ENCODE measurements around the gene PCDH9. TPM values are rescaled to one million over a fixed set of nuclear protein-coding genes. Genes with fewer than 3 reads are reported as not detected.

The PCDH9 gene
- total and polyA plus RNA-seq, 2 of the 4 experiments (the other 2 are of a cell fraction) = 2.2 to 10.2 TPM

- no peak for ATAC-seq (ENCODE audit: low read depth)
- no peak overlapping the region for H3K14ac ChIP-seq (replicated peaks; ENCODE audit: low read depth, low read length)
- no peak overlapping the region for H4K5ac ChIP-seq (ENCODE audit: low read depth, low read length)
- H4K91ac ChIP-seq (ENCODE audit: insufficient read depth, low read depth, low read length) = no peak overlapping the region
- no peak overlapping the region for H2BK20ac ChIP-seq (ENCODE audit: low read depth, low read length)
- no peak overlapping the region for H2AFZ ChIP-seq (replicated peaks; ENCODE audit: low read length, poor library complexity)
- BruUV-seq (replicated peaks) = no TSS peak
- H2AK5ac ChIP-seq (ENCODE audit: low read depth, low read length) = no peak overlapping the region
- H3K18ac ChIP-seq (ENCODE audit: low read depth, low read length) = no peak overlapping the region
- no peak overlapping the region for H3K4ac ChIP-seq (ENCODE audit: low read depth, low read length)
- H3K4me2 ChIP-seq (ENCODE audit: low read depth, low read length) = no peak overlapping the region
- no peak overlapping the region for H2BK5ac ChIP-seq (ENCODE audit: low read depth, low read length, poor library complexity, severe bottlenecking)
- H3K4me3 ChIP-seq (ENCODE audit: insufficient read depth, low read depth, low read length) = no peak overlapping the region
- H3K9me1 ChIP-seq (ENCODE audit: insufficient read depth, low read length) = no peaks in the 10 kb centered on the region
- in situ Hi-C loops (cut with MboI; ENCODE audit: low sequenced_read_pairs) (no loop called here), intact Hi-C loops (cut with micrococcal nuclease) (no loop called here), dilution Hi-C loops (cut with HindIII; ENCODE audit: low sequenced_read_pairs, unreplicated experiment) (no loop called here)
- no peaks in the 10 kb centered on the region for H4K20me1 ChIP-seq (ENCODE audit: insufficient read depth, low read length)
- no peak overlapping the region for H3K9ac ChIP-seq (ENCODE audit: low read depth, low read length)
- H3K79me1 ChIP-seq (ENCODE audit: low read depth in 1 of 2, low read length in 2 of 2) = no peaks in the 10 kb centered on the region
- no peak overlapping the region for H3K56ac ChIP-seq (ENCODE audit: extremely low read depth, insufficient read depth, low read length)
- no peaks in the 10 kb centered on the region for H3K4me1 ChIP-seq (ENCODE audit: control insufficient read depth, insufficient read depth, low read length)
- H2AK9ac ChIP-seq (replicated peaks; ENCODE audit: low read depth, low read length, poor library complexity) = no peak overlapping the region
- ChIA-PET POLR2A (ENCODE audit: unreplicated experiment) (no interaction called here), CTCF (interaction anchor here (0.7 kb wide), 1 partner anchor 133 kb away, joined by 4 read pairs; no protein-coding TSS in a partner anchor)
- no peak overlapping the region; the same call in 1 of the 2 replicates for H3K23ac ChIP-seq (ENCODE audit: low read depth, low read length)
- no peak for DNase-seq
- no peak overlapping the region for H3K27ac ChIP-seq (ENCODE audit: insufficient read depth, low read length)
- no peaks in the 10 kb centered on the region for H3K9me3 ChIP-seq (ENCODE audit: control insufficient read depth, insufficient read depth, low read length)
- H2BK15ac ChIP-seq (ENCODE audit: low read depth, low read length) = no peak overlapping the region
- H3K36me3 ChIP-seq (ENCODE audit: control insufficient read depth, insufficient read depth, low read length) = no peaks in the 10 kb centered on the region
- WGBS, 2 experiments (ENCODE audit: extremely low coverage in 2 of 2, insufficient read length in 1 of 2) = no CpG with 5 or more reads among the region's 2 CpGs
- H2BK120ac ChIP-seq (ENCODE audit: low read depth, low read length) = no peak overlapping the region
- no peaks in the 10 kb centered on the region for H3K27me3 ChIP-seq (ENCODE audit: control insufficient read depth, insufficient read depth, low read length)
- no peak overlapping the region for H4K8ac ChIP-seq (ENCODE audit: low read depth in 2 of 2, low read length in 2 of 2)
- TF ChIP-seq BHLHE40 (IDR thresholded peaks at IDR 0.05; ENCODE audit: low read depth, low read length) (no peak), MAZ (IDR thresholded peaks at IDR 0.05; ENCODE audit: borderline replicate concordance, low read depth, low read length) (no peak)
Measured at GRCh38 chr13:67087527-67087926, 142.6 kb downstream of the PCDH9 start.

Data from IMR-90 (cell line).